Measurements from ENCODE around the gene FHIP1B. TPM values are rescaled to one million over a fixed set of nuclear protein-coding genes. Genes with fewer than 3 reads are reported as not detected.

Gene FHIP1B
- total RNA-seq, 1 experiment from 2014 or later, result 17.2 TPM

- Histone ChIP-seq H3K4me1 (no peaks in the 10 kb centered on the region), H3K27ac (no peak overlapping the region), H3K36me3 (no peaks in the 10 kb centered on the region), H3K27me3 (no peaks in the 10 kb centered on the region), H3K9me3 (replicated peaks) (no peaks in the 10 kb centered on the region), H3K4me3 (no peak overlapping the region)
- no peak for DNase-seq
These were observed 33.0 kb downstream of the FHIP1B start for GRCh38 chr11:6201481-6201880.

DNA sequence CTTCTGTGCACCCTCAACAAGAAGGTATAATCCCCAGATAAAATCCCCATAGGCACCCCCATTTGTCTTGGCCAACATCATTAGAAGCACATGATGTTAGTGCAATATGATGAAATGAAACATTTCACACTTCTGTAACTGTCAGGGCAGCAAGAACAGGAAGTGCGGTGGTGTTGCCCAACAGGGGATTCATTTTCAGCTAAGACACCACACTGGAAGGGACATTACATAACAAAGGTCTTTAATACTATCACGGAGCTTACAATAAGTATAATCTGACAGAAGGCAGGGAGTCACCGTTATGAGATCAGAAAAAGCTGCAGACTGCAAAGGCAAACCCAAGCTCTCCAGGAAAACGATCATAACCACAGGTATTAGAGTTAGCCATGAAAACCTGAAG, 33.5 kb downstream of the FHIP1B start:
- no peaks in the 10 kb centered on the region for H3K4me1 ChIP-seq
- no peak overlapping the region for H3K4me3 ChIP-seq
- H3K36me3 ChIP-seq, result no peaks in the 10 kb centered on the region
- H3K27me3 ChIP-seq, result no peaks in the 10 kb centered on the region
- no peak for DNase-seq
- no peak overlapping the region for H3K27ac ChIP-seq
- H3K9me3 ChIP-seq (replicated peaks), result no peaks in the 10 kb centered on the region

- DNase-seq, result no peak
- Histone ChIP-seq H3K27me3 (no peaks in the 10 kb centered on the region), H3K4me3 (no peak within 1 kb of the TSS), H3K4me1 (no peaks in the 10 kb centered on the region), H3K36me3 (no peaks in the 10 kb centered on the region), H3K9me3 (replicated peaks) (no peaks in the 10 kb centered on the region), H3K27ac (no peak within 1 kb of the TSS)
These were observed 35.1 kb downstream of the FHIP1B start, which contains the start of gene OR52W1 for GRCh38 chr11:6199174-6199810. OR52W1 (plus strand) TSS chr11:6199224; CDS start chr11:6199224, 0 bp downstream.

- no peaks in the 10 kb centered on the region for H3K36me3 ChIP-seq
- no peak for DNase-seq
- H3K4me3 ChIP-seq, result no peak overlapping the region
- H3K4me1 ChIP-seq, result no peaks in the 10 kb centered on the region
- H3K27me3 ChIP-seq, result no peaks in the 10 kb centered on the region
- no peaks in the 10 kb centered on the region for H3K9me3 ChIP-seq (replicated peaks)
- no peak overlapping the region for H3K27ac ChIP-seq
These were observed 36.8 kb downstream of the FHIP1B start for GRCh38 chr11:6197466-6198200.

DNA sequence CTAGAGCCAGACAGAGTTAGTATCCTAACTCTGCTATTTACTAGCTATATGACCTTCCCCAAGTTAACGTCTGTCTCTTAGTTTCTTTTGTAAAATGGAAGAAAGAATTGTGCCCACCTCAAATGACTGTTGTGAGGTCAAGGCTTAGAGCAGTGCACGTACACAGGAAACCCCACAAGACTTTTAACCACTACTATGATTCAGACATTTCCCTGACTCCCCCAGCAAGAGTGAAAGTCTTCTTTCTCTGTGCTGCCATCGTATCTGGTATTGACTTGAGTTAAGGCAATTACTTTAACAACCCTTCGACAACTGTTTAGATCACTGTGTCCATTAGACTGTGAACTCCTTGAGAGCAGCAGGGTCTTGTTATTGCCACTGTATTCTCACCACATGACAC, 38.0 kb downstream of the FHIP1B start:
- no peak for DNase-seq
- H3K4me1 ChIP-seq, result no peaks in the 10 kb centered on the region
- H3K4me3 ChIP-seq, result no peak overlapping the region
- H3K36me3 ChIP-seq, result no peaks in the 10 kb centered on the region
- no peaks in the 10 kb centered on the region for H3K27me3 ChIP-seq
- H3K27ac ChIP-seq, result no peak overlapping the region
- H3K9me3 ChIP-seq (replicated peaks), result no peaks in the 10 kb centered on the region

- DNase-seq, result no peak
These were observed 40.3 kb downstream of the FHIP1B start for GRCh38 chr11:6194065-6194581.

GRCh38 chr11:6191742-6192141, 42.7 kb downstream of the FHIP1B start:
- Histone ChIP-seq H3K4me3 (no peak overlapping the region), H3K27me3 (no peaks in the 10 kb centered on the region), H3K4me1 (no peaks in the 10 kb centered on the region), H3K9me3 (replicated peaks) (no peaks in the 10 kb centered on the region), H3K36me3 (no peaks in the 10 kb centered on the region), H3K27ac (no peak overlapping the region)
- DNase-seq, result no peak

More at GRCh38 chr11:6194065-6194581, 40.3 kb downstream of the FHIP1B start:
- Histone ChIP-seq H3K4me1 (no peaks in the 10 kb centered on the region), H3K4me3 (no peak overlapping the region), H3K36me3 (no peaks in the 10 kb centered on the region), H3K9me3 (replicated peaks) (no peaks in the 10 kb centered on the region), H3K27me3 (no peaks in the 10 kb centered on the region), H3K27ac (no peak overlapping the region)

GRCh38 chr11:6175440-6175839, 59.0 kb downstream of the FHIP1B start:
- no peaks in the 10 kb centered on the region for H3K36me3 ChIP-seq
- H3K27me3 ChIP-seq, result no peaks in the 10 kb centered on the region; the same call in none of the 2 replicates
- H3K27ac ChIP-seq, result no peak overlapping the region
- no peaks in the 10 kb centered on the region for H3K9me3 ChIP-seq (replicated peaks)
- H3K4me3 ChIP-seq, result no peak overlapping the region
- DNase-seq, result no peak
- H3K4me1 ChIP-seq, result no peaks in the 10 kb centered on the region

DNA sequence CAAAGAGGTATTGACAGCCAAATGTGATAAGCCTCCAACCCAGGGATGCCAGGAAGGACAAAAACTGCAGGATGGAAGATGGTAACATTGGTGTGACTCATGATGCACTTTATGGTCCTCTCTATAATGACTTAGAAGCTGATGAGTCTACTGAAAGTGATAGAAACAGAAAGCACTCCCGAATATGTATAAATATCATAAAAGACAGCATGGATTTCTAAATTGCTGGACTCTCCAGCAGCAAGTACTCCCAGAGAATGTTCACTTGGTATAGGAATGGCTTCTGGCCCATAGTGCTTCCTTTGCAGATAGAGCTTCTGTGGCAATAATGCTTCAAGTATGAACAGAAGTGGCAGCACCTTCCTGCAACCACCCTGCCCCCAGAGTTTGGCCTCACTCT, 64.2 kb downstream of the FHIP1B start, which contains the start of gene OR52B2:
TSS of gene OR52B2 (minus strand) at position 101 of the 400 bp plus-strand sequence. CDS start at position 101, 0 bp downstream.
- no peaks in the 10 kb centered on the region for H3K9me3 ChIP-seq (replicated peaks)
- peaks cover 7% of the 10 kb centered on the region; the same call in 1 of the 2 replicates for H3K27me3 ChIP-seq
- no peak for DNase-seq
- H3K4me3 ChIP-seq, result no peak within 1 kb of the TSS
- no peaks in the 10 kb centered on the region for H3K4me1 ChIP-seq
- no peaks in the 10 kb centered on the region for H3K36me3 ChIP-seq
- no peak within 1 kb of the TSS for H3K27ac ChIP-seq

Other genes starting within 250 kb of the FHIP1B start
- not detected in 2 replicates for gene OR52L1, start 247.7 kb downstream of the FHIP1B start, total RNA-seq (2014; rRNA removed; shearing (Covaris generic))
- gene OR56A4, start 227.7 kb downstream of the FHIP1B start, total RNA-seq (2014; rRNA removed; shearing (Covaris generic)), result not detected in 2 replicates
- gene OR56A1, start 203.9 kb downstream of the FHIP1B start, total RNA-seq (2014; rRNA removed; shearing (Covaris generic)), result not detected in 2 replicates
- not detected in 2 replicates for gene OR56B4, start 127.0 kb downstream of the FHIP1B start, total RNA-seq (2014; rRNA removed; shearing (Covaris generic))
- not detected in 2 replicates for gene OR52B2, start 64.3 kb downstream of the FHIP1B start, total RNA-seq (2014; rRNA removed; shearing (Covaris generic))
- gene OR52W1, start 35.4 kb downstream of the FHIP1B start, total RNA-seq (2014; rRNA removed; shearing (Covaris generic)), result not detected in 2 replicates
- gene C11orf42, start 29.1 kb downstream of the FHIP1B start, total RNA-seq (2014; rRNA removed; shearing (Covaris generic)), result not detected in 2 replicates
- not detected in 2 replicates for gene CNGA4, start 4.5 kb upstream of the FHIP1B start, total RNA-seq (2014; rRNA removed; shearing (Covaris generic))
- gene CCKBR, start 25.2 kb upstream of the FHIP1B start, total RNA-seq (2014; rRNA removed; shearing (Covaris generic)), result 0.24 TPM in 1 of 2 replicates, not detected in the other
- gene CAVIN3, start 85.9 kb upstream of the FHIP1B start, total RNA-seq (2014; rRNA removed; shearing (Covaris generic)), result not detected in 2 replicates
- 12.0 and 13.0 TPM in 2 replicates for gene SMPD1, start 155.8 kb upstream of the FHIP1B start, total RNA-seq (2014; rRNA removed; shearing (Covaris generic))
- gene APBB1, start 184.5 kb upstream of the FHIP1B start, total RNA-seq (2014; rRNA removed; shearing (Covaris generic)), result 19.6 and 20.2 TPM in 2 replicates
- gene HPX, start 206.4 kb upstream of the FHIP1B start, total RNA-seq (2014; rRNA removed; shearing (Covaris generic)), result not detected in 2 replicates
- 10.0 and 15.6 TPM in 2 replicates for gene TRIM3, start 239.3 kb upstream of the FHIP1B start, total RNA-seq (2014; rRNA removed; shearing (Covaris generic))
- gene ARFIP2, start 246.7 kb upstream of the FHIP1B start, total RNA-seq (2014; rRNA removed; shearing (Covaris generic)), result 39.5 and 40.1 TPM in 2 replicates
- gene TIMM10B, start 246.9 kb upstream of the FHIP1B start, total RNA-seq (2014; rRNA removed; shearing (Covaris generic)), result 40.9 and 41.1 TPM in 2 replicates